Muscle of leg (tissue), 11 donors: ENCODE data around the gene RABGAP1L. TPM values are rescaled to one million over a fixed set of nuclear protein-coding genes. Genes with fewer than 3 reads are reported as not detected.

Source experiments
- DNase-seq: peaks from one replicate; pipeline ENCODE4 v3.0.0; 2013
- H3K27ac ChIP-seq: one replicate; pipeline ENCODE4 v1.5.1; 2013; ENCODE audit warnings: mild to moderate bottlenecking, low read length, control low read depth
- H3K27me3 ChIP-seq: one replicate; pipeline ENCODE4 v1.6.1; 2013; ENCODE audit warnings: low read length; ENCODE audit not compliant: control insufficient read depth, insufficient read depth
- H3K36me3 ChIP-seq: one replicate; pipeline ENCODE4 v1.6.1; 2013; ENCODE audit warnings: low read length; ENCODE audit not compliant: control insufficient read depth, insufficient read depth
- H3K4me1 ChIP-seq: one replicate; pipeline ENCODE4 v1.6.1; 2013; ENCODE audit warnings: low read length; ENCODE audit not compliant: control insufficient read depth, insufficient read depth
- H3K4me3 ChIP-seq: one replicate; pipeline ENCODE4 v1.5.1; 2013; ENCODE audit warnings: low read length, control low read depth
- H3K9me3 ChIP-seq: replicated peaks from 2 replicates; pipeline ENCODE4 v1.6.1; 2013; ENCODE audit warnings: low read depth, low read length; ENCODE audit not compliant: control insufficient read depth
- WGBS: methylation state at CpG from one replicate; pipeline ENCODE4 v1.1.5; 2013; ENCODE audit warnings: missing lambda C conversion rate; ENCODE audit not compliant: insufficient coverage; 5-methylcytosine and 5-hydroxymethylcytosine counted together
- polyA plus RNA-seq, 8 donors: library from polyadenylated mRNA; unstranded; fragments of 120-200 nt; gene quantifications; one replicate each; pipeline versions ENCODE4 v1.2.1 to v1.2.3, GENCODE V29; 2013; ENCODE audit warnings: inconsistent platforms in 1 of 8, low replicate concordance in 1 of 8; ENCODE audit not compliant: insufficient read length in 8 of 8, insufficient read depth in 1 of 8
- total RNA-seq: library from RNA; stranded (reverse); fragments of 120-200 nt; gene quantifications from one replicate; pipeline ENCODE4 v1.2.4, GENCODE V29; 2013

RABGAP1L gene
- total and polyA plus RNA-seq, 9 donors, result 9.8 to 27.2 (median 11.6) TPM

DNA sequence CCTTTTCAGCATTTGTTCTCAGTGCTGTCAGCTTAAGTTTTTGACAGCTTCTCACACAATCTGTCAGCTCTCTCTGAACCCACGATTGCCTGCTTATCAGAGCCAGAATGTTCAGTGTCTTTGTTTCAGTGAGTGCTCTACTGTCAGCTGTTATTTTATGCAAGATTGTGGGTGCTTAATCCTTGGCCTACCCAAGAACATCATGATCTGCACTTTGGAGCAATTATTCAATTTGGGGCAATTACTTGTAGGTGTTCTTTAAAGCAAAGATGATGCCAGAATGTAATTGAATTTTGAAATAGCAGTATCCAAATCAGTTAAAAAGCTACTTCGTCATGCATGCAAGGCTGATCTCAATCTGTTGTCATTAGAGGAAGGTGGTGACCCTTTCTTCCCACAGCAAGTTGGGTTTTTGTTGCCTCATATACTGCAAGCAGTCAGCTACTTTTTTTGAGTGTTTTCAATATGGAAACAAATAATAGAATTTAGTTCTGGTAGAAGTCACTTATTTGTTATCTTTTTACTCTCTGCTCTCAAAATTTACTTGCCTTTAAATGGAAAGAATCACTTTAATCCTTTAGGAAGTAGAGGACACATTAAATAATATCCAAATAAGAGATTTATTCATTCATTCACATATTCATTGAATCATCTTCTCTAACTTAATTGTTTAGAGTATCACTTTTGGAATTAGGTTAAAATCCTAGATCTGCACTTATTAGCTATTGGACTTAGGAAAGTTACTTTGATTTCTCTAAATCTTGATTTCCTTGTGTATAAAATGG, 586.9 kb downstream of the RABGAP1L start:
- no peaks in the 10 kb centered on the region for H3K27me3 ChIP-seq
- no CpG with 5 or more reads among the region's 2 CpGs for WGBS

DNA sequence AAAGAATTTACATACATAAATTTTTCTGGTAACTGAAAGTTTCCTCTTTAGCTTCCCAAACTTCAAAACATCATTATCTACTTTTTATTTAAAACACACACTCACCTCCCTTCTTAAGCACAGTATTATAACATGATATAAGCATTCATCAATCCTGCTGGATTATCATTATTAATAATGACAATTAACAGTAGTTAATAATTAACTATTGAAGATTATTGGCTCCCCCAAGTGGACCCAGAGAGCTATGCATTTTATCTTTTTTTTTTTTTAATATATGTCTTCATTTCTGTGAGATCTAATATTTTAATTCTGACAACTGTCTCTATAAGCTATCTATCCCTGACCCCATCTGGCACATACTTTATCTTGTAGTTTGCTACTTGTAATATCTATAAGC, 588.3 kb downstream of the RABGAP1L start:
- Histone ChIP-seq H3K36me3 (no peaks in the 10 kb centered on the region), H3K27ac (no peak overlapping the region), H3K4me1 (no peaks in the 10 kb centered on the region), H3K4me3 (no peak overlapping the region), H3K27me3 (no peaks in the 10 kb centered on the region), H3K9me3 (no peaks in the 10 kb centered on the region)
- no peak for DNase-seq

More for the DNA sequence above, 586.9 kb downstream of the RABGAP1L start:
- Histone ChIP-seq H3K27ac (no peak overlapping the region), H3K36me3 (no peaks in the 10 kb centered on the region), H3K9me3 (no peaks in the 10 kb centered on the region), H3K4me3 (no peak overlapping the region), H3K4me1 (no peaks in the 10 kb centered on the region)
- no peak for DNase-seq

DNA sequence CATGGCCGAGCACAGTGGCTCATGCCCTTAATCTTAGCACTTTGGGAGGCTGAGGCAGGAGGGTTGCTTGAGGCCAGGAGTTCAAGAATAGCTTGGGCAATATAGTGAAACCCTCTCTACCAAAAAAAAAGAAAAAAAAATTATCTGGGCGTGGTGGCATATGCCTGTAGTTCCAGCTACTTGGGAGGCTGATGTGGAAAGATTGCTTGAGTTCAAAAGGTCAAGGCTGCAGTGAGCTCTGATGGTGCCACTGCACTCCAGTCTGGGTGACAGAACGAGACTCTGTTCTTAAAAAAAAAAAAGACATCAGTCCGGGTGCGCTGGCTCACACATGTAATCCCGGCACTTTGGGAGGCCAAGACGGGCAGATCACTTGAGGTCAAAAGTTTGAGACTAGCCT, 589.3 kb downstream of the RABGAP1L start:
- Histone ChIP-seq H3K4me1 (no peaks in the 10 kb centered on the region), H3K27me3 (no peaks in the 10 kb centered on the region), H3K36me3 (no peaks in the 10 kb centered on the region), H3K27ac (no peak overlapping the region), H3K9me3 (no peaks in the 10 kb centered on the region), H3K4me3 (no peak overlapping the region)
- DNase-seq, result no peak
- WGBS, result 71% methylated on average over 7 of the region's 7 CpGs

DNA sequence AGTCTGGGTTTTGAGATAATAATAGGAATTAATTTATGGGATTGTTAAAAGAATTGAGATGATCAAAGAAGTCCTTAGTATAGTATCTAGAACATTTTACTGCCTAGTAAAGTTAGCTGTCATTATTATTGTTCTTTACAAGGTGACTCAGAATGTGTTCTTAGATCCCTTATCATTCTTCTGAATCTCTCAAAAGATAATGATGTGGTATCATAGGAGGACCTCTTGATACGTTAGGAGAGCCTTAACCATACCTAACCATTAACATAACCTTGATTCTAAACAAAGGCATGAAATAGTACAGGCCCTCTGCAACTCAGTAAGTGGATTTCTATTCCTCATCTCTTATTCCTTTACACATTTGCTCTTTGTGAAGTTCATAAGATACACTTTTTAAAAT, 593.8 kb downstream of the RABGAP1L start:
- H3K27ac ChIP-seq, result no peak overlapping the region
- WGBS, result no CpG with 5 or more reads among the region's 1 CpG
- no peaks in the 10 kb centered on the region for H3K36me3 ChIP-seq
- DNase-seq, result no peak
- H3K4me1 ChIP-seq, result no peaks in the 10 kb centered on the region
- H3K4me3 ChIP-seq, result no peak overlapping the region
- no peaks in the 10 kb centered on the region for H3K27me3 ChIP-seq
- no peaks in the 10 kb centered on the region for H3K9me3 ChIP-seq

DNA sequence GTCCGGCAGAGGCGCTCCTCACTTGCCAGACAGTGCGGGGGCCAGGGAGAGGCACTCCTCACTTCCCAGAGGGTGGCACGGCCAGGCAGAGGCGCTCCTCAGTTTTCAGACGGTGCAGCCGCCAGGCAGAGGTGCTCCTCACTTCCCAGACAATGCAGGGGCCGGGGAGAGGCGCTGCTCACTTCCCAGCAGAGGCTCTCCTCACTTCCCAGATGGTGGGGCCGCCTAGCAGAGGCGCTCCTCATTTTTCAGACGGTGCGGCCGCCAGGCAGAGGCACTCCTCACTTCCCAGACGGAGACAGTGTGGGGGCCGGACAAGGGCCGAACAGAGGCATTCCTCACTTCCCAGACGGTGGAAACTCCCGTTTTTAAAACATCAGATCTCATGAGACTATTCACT, 602.0 kb downstream of the RABGAP1L start:
- no peaks in the 10 kb centered on the region for H3K9me3 ChIP-seq
- H3K27me3 ChIP-seq, result no peaks in the 10 kb centered on the region
- peak; percentile 90 for DNase-seq
- no peaks in the 10 kb centered on the region for H3K36me3 ChIP-seq
- H3K27ac ChIP-seq, result peak overlapping the region; percentile 90
- 50% methylated on average over 13 of the region's 19 CpGs for WGBS
- H3K4me1 ChIP-seq, result no peaks in the 10 kb centered on the region
- no peak overlapping the region for H3K4me3 ChIP-seq

DNA sequence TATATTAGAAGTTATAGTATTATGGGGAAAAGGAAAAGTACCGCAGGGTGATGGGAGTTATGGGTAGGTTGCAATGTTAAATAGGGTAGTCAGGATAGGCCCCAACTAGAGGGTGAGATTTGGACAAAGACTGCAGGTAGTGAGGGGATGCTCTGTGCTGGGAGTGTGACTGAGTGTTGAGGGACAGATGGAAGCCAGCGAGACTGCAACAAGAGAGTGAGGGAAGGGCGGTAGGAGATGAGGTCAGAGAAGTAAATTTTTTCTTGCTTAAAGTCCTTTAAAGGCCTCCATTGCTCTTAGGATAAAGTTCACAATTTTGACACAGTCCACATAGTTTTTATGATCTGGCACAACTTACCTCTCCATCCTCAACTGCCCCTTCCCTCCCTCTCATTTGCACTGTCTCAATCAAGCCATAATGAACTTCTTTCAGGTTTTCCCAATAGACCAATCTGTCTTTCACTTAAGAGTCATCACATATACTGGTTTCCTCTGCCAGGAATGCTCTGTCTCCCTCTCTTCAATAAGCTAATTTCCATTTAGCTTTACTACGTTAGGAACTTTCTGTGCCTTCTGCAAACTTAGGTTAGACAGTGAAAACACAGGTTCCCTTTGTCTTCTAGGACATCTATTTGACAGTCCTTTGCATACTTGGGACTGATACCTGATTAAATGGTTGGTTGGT, 602.7 kb downstream of the RABGAP1L start:
- Histone ChIP-seq H3K9me3 (no peaks in the 10 kb centered on the region), H3K4me3 (no peak overlapping the region), H3K27me3 (no peaks in the 10 kb centered on the region), H3K27ac (peak overlapping the region; percentile 90), H3K36me3 (no peaks in the 10 kb centered on the region), H3K4me1 (no peaks in the 10 kb centered on the region)
- 38% methylated on average over 2 of the region's 4 CpGs for WGBS
- DNase-seq, result peak; percentile 58

DNA sequence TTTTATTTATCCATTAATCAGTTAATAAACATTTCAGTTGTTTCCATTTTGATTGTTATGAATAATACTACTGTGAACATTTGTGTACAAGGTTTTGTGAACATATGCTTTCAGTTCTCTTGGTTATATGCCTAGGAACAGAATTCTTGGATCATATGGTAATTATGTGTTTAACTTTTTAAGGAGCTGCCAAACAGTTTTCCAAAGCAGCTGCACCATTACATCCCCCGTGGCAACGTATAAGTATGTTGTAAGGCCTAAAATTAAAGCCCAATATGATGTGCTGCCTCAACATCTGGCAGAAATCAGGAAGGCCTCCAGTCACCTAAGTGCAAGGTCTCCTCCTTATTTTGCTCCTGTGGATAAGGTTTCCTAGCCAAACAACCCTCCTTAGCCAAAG, 604.9 kb downstream of the RABGAP1L start:
- no peaks in the 10 kb centered on the region for H3K4me1 ChIP-seq
- no peaks in the 10 kb centered on the region for H3K9me3 ChIP-seq
- H3K4me3 ChIP-seq, result no peak overlapping the region
- no peaks in the 10 kb centered on the region for H3K27me3 ChIP-seq
- peak overlapping the region; percentile 82 for H3K27ac ChIP-seq
- WGBS, result no CpG with 5 or more reads among the region's 2 CpGs
- no peaks in the 10 kb centered on the region for H3K36me3 ChIP-seq
- DNase-seq, result peak; percentile 97

DNA sequence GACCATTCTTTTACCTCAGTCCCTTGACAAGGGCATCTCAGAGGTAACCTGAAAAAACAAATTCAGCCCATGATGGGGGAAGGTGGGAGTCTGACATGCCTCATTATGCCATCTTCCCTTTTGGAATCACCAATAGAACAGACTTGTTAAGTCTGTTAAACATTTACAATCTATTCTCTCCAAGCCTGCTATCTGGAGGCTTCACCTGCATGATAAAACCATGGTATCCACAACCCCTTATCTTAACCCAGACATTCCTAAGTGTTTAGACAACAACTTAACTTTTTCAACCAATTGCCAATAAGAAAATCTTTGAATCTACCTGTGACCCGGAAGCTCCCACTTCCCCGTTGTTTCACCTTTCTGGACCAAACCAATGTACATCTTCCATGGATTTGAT, 607.4 kb downstream of the RABGAP1L start:
- H3K4me3 ChIP-seq, result no peak overlapping the region
- WGBS, result 100% methylated on average over 1 of the region's 2 CpGs
- H3K4me1 ChIP-seq, result no peaks in the 10 kb centered on the region
- no peaks in the 10 kb centered on the region for H3K36me3 ChIP-seq
- H3K9me3 ChIP-seq, result no peaks in the 10 kb centered on the region
- no peaks in the 10 kb centered on the region for H3K27me3 ChIP-seq
- DNase-seq, result no peak
- H3K27ac ChIP-seq, result no peak overlapping the region

DNA sequence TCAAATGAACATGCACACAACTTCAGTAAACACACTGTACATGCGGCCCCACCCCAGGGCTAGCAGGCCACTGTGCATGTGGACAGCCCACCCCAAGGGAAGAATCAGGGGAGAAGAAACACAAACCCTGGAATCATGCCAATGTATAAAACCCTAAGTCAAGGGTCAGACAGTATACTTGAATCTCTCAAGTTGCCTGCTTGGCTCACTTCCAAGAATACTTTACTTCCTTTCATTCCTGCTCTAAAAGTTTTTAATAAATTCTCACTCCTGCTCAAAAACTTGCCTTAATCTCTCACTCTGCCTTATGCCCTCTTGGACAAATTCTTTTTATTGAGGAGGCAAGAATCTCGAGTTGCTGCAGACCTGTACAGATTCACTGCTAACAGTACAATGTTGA, 609.2 kb downstream of the RABGAP1L start:
- Histone ChIP-seq H3K27ac (no peak overlapping the region), H3K36me3 (no peaks in the 10 kb centered on the region), H3K27me3 (no peaks in the 10 kb centered on the region), H3K4me1 (no peaks in the 10 kb centered on the region), H3K9me3 (no peaks in the 10 kb centered on the region), H3K4me3 (no peak overlapping the region)
- 0% methylated on average over 1 of the region's 2 CpGs for WGBS
- peak; percentile 15 for DNase-seq

DNA sequence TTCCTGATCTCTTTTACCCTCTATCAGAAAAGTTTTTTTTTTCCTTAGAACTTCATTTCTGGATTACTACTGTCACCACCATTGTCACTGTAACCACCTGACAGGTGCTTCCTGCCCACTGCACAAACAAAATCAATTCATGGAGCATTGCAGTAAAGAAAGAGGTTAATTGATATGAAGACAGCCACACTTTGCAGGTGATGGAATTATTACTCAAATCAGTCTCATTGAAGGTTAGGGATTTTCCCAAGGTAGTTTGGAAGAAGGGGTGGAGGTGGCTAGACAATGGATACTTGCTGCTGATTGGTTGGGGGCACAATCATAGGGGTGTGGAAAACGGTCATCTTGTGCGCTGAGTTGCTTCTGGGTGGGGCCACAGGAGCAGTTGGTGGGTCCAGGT, 609.6 kb downstream of the RABGAP1L start:
- 81% methylated on average over 2 of the region's 2 CpGs for WGBS
- DNase-seq, result no peak
- no peak overlapping the region for H3K27ac ChIP-seq
- no peaks in the 10 kb centered on the region for H3K4me1 ChIP-seq
- H3K36me3 ChIP-seq, result no peaks in the 10 kb centered on the region
- no peaks in the 10 kb centered on the region for H3K27me3 ChIP-seq
- H3K4me3 ChIP-seq, result no peak overlapping the region
- no peaks in the 10 kb centered on the region for H3K9me3 ChIP-seq
